Neural progenitor cell (in vitro differentiated cells): ENCODE results near the gene IFI27.

Experiments used
- EZH2 ChIP-seq: fragments of 200-600 bp; sonication (generic); IDR thresholded peaks from 2 replicates; pipeline ENCODE4 v1.6.1; 2017; ENCODE audit warnings: antibody characterized with exemption, mild to moderate bottlenecking, moderate library complexity
- TF ChIP-seq, protein P1 (sequence below): fragments of 200-600 bp; sonication (generic); IDR thresholded peaks from 2 replicates; pipeline ENCODE4 v1.5.1; 2017; ENCODE audit warnings: antibody characterized with exemption, mild to moderate bottlenecking

GRCh38 chr14:94142836-94143235, 32.3 kb downstream of the IFI27 start:
- TF ChIP-seq, protein P1, sequence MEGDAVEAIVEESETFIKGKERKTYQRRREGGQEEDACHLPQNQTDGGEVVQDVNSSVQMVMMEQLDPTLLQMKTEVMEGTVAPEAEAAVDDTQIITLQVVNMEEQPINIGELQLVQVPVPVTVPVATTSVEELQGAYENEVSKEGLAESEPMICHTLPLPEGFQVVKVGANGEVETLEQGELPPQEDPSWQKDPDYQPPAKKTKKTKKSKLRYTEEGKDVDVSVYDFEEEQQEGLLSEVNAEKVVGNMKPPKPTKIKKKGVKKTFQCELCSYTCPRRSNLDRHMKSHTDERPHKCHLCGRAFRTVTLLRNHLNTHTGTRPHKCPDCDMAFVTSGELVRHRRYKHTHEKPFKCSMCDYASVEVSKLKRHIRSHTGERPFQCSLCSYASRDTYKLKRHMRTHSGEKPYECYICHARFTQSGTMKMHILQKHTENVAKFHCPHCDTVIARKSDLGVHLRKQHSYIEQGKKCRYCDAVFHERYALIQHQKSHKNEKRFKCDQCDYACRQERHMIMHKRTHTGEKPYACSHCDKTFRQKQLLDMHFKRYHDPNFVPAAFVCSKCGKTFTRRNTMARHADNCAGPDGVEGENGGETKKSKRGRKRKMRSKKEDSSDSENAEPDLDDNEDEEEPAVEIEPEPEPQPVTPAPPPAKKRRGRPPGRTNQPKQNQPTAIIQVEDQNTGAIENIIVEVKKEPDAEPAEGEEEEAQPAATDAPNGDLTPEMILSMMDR, result no peak
- TF ChIP-seq EZH2, result no peak
